ENCODE results near the gene REP15.

DNA sequence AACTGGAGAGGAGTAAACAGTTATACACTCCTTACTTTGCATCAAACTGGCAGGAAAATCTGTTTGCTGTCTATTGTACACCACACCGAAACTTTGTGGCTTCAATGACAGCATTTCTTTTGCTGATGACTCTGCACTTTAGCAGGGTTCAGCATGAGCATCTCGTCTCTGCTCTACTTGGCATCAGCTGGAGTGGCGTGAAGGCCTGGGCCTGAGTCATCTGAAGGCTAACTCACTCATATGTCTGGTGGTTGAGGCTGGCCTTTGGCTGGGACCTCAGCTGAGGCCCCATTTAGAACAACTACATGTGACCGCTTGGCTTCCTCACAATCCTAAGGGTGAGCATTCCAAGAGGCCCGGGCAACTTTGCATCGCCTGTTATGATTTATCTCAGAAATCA, 28.7 kb upstream of the REP15 start:
- TF ChIP-seq POLR2A (IDR thresholded peaks at IDR 0.05): no peak
- TF ChIP-seq, protein P1, sequence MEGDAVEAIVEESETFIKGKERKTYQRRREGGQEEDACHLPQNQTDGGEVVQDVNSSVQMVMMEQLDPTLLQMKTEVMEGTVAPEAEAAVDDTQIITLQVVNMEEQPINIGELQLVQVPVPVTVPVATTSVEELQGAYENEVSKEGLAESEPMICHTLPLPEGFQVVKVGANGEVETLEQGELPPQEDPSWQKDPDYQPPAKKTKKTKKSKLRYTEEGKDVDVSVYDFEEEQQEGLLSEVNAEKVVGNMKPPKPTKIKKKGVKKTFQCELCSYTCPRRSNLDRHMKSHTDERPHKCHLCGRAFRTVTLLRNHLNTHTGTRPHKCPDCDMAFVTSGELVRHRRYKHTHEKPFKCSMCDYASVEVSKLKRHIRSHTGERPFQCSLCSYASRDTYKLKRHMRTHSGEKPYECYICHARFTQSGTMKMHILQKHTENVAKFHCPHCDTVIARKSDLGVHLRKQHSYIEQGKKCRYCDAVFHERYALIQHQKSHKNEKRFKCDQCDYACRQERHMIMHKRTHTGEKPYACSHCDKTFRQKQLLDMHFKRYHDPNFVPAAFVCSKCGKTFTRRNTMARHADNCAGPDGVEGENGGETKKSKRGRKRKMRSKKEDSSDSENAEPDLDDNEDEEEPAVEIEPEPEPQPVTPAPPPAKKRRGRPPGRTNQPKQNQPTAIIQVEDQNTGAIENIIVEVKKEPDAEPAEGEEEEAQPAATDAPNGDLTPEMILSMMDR (IDR thresholded peaks at IDR 0.05): no peak

Data from gastroesophageal sphincter (tissue), 3 donors.